Caco-2 (cell line): ENCODE results near the gene AP2S1. TPM values are rescaled to one million over a fixed set of nuclear protein-coding genes. Genes with fewer than 3 reads are reported as not detected.

Experiments
- BruUV-seq: library from RNA; stranded (reverse); fragments of 400-500 nt; replicated peaks from 2 replicates; lab custom pipeline; 2021; lab: Mats Ljungman, UMichigan
- CTCF ChIA-PET: fragments of 300-600 bp; sonication (Branson Sonifier 250); formaldehyde crosslinking; loops from one replicate; lab custom pipeline; 2022; ENCODE audit warnings: antibody characterized with exemption; lab: Charles Lee
- POLR2A ChIA-PET: fragments of 300-600 bp; sonication (Branson Sonifier 250); formaldehyde crosslinking; loops from one replicate; lab custom pipeline; 2022; ENCODE audit warnings: antibody characterized with exemption; lab: Charles Lee
- DNase-seq, 2 experiments: peaks; one replicate each; pipeline versions ENCODE4 v3.0.0 to v3.0.0-alpha.2; 2020 to 2022
- H3K27me3 ChIP-seq: replicated peaks from 2 replicates; pipeline ENCODE4 v1.6.0; 2011; ENCODE audit warnings: low read length; ENCODE audit not compliant: control insufficient read depth, insufficient read depth
- H3K36me3 ChIP-seq: 2 replicates; pipeline ENCODE4 v1.5.1; 2011; ENCODE audit warnings: low read length; ENCODE audit not compliant: control insufficient read depth, insufficient read depth
- H3K4me1 ChIP-seq: fragments of 250-450 bp; sonication (Bioruptor Pico); 2 replicates; pipeline ENCODE4 v1.5.1; 2020; ENCODE audit warnings: mild to moderate bottlenecking
- H3K4me3 ChIP-seq: 2 replicates; pipeline ENCODE4 v1.5.1; 2011; ENCODE audit warnings: low read depth, mild to moderate bottlenecking, control low read depth, low read length
- H3K9me3 ChIP-seq: fragments of 250-450 bp; sonication (Bioruptor Pico); 2 replicates; pipeline ENCODE4 v1.5.1; 2020; ENCODE audit warnings: mild to moderate bottlenecking, moderate library complexity
- H3K27ac Mint-ChIP-seq: one replicate; pipeline ENCODE4 v1.8.0; 2022; ENCODE audit warnings: mixed read lengths; ENCODE audit not compliant: unreplicated experiment
- H3K27me3 Mint-ChIP-seq: one replicate; pipeline ENCODE4 v1.8.0; 2022; ENCODE audit warnings: mixed read lengths; ENCODE audit not compliant: insufficient read depth, unreplicated experiment
- H3K36me3 Mint-ChIP-seq: one replicate; pipeline ENCODE4 v1.8.0; 2022; ENCODE audit warnings: mild to moderate bottlenecking, mixed read lengths; ENCODE audit not compliant: insufficient read depth, unreplicated experiment
- H3K4me1 Mint-ChIP-seq: one replicate; pipeline ENCODE4 v1.8.0; 2022; ENCODE audit warnings: low read depth, mixed read lengths; ENCODE audit not compliant: unreplicated experiment
- H3K4me3 Mint-ChIP-seq: one replicate; pipeline ENCODE4 v1.8.0; 2022; ENCODE audit warnings: mild to moderate bottlenecking, moderate library complexity, mixed read lengths; ENCODE audit not compliant: unreplicated experiment
- H3K9me3 Mint-ChIP-seq: one replicate; pipeline ENCODE4 v1.8.0; 2022; ENCODE audit warnings: mixed read lengths; ENCODE audit not compliant: unreplicated experiment
- CTCF ChIP-seq, 2 experiments: fragments of 200-600 bp in 1 of 2; IDR thresholded peaks; 1 replicate in 1 of 2; 2 replicates in 1 of 2; pipeline versions ENCODE4 v1.5.1 to v1.8.0; 2011 to 2022; ENCODE audit warnings: antibody characterized with exemption in 1 of 2, control low read depth in 1 of 2, inconsistent platforms in 1 of 2, low read depth in 1 of 2, low read length in 1 of 2, mild to moderate bottlenecking in 1 of 2, moderate library complexity in 1 of 2; ENCODE audit not compliant: insufficient read depth in 1 of 2, severe bottlenecking in 1 of 2, unreplicated experiment in 1 of 2
- intact Hi-C: fragments of 100-400 bp; cut with micrococcal nuclease; formaldehyde crosslinking; loops from one replicate; pipeline ENCODE4 v1.10.0; 2022; ENCODE audit not compliant: unreplicated experiment
- total RNA-seq: library from RNA; stranded (reverse); gene quantifications from 2 replicates; pipeline ENCODE4 v1.2.3, GENCODE V29; 2022

Gene AP2S1
- total RNA-seq, 1 experiment from 2014 or later, result 211 TPM

GRCh38 chr19:46898731-46899130, 48.1 kb upstream of the AP2S1 start:
- no peaks in the 10 kb centered on the region for H3K27me3 ChIP-seq
- CTCF ChIA-PET, result interaction anchor here (0.7 kb wide), 1 partner anchor 27 kb away, joined by 3 read pairs; no protein-coding TSS in a partner anchor
- no peaks in the 10 kb centered on the region for H3K9me3 ChIP-seq
- Mint-ChIP-seq H3K27ac (peak overlapping the region; percentile 5), H3K9me3 (no peaks in the 10 kb centered on the region), H3K4me1 (peaks cover 43% of the 10 kb centered on the region), H3K27me3 (no peaks in the 10 kb centered on the region), H3K4me3 (no peak overlapping the region), H3K36me3 (peaks cover 26% of the 10 kb centered on the region)
- no TSS peak for BruUV-seq
- H3K36me3 ChIP-seq, result no peaks in the 10 kb centered on the region; the same call in none of the 2 replicates
- H3K4me3 ChIP-seq, result no peak overlapping the region
- no peak for TF ChIP-seq CTCF (IDR thresholded peaks at IDR 0.05; ENCODE audit: insufficient read depth in 1 of 2, low read depth in 1 of 2, low read length in 1 of 2, severe bottlenecking in 1 of 2, unreplicated experiment in 1 of 2)
- peaks cover 38% of the 10 kb centered on the region for H3K4me1 ChIP-seq
- intact Hi-C loops, result no loop called here
- POLR2A ChIA-PET, result no interaction called here
- no peak for DNase-seq

GRCh38 chr19:46896076-46896794, 45.6 kb upstream of the AP2S1 start:
- ChIA-PET POLR2A (interaction anchor here (0.6 kb wide), 1 partner anchor 1114 kb away, joined by 9 read pairs; the partner anchor contains the start of gene DMPK), CTCF (no interaction called here)
- H3K27me3 ChIP-seq, result no peaks in the 10 kb centered on the region

More at GRCh38 chr19:46896076-46896794, 45.6 kb upstream of the AP2S1 start:
- H3K27ac Mint-ChIP-seq, result peak overlapping the region; percentile 0
- Histone ChIP-seq H3K4me1 (peaks cover 30% of the 10 kb centered on the region), H3K9me3 (no peaks in the 10 kb centered on the region), H3K36me3 (no peaks in the 10 kb centered on the region; the same call in none of the 2 replicates), H3K4me3 (no peak overlapping the region)
- no peaks in the 10 kb centered on the region for H3K9me3 Mint-ChIP-seq
- H3K36me3 Mint-ChIP-seq, result peaks cover 36% of the 10 kb centered on the region
- no TSS peak for BruUV-seq
- peaks cover 34% of the 10 kb centered on the region for H3K4me1 Mint-ChIP-seq
- no peak for TF ChIP-seq CTCF (IDR thresholded peaks at IDR 0.05; ENCODE audit: insufficient read depth in 1 of 2, low read depth in 1 of 2, low read length in 1 of 2, severe bottlenecking in 1 of 2, unreplicated experiment in 1 of 2)
- intact Hi-C loops, result no loop called here
- no peak for DNase-seq
- H3K4me3 Mint-ChIP-seq, result no peak overlapping the region
- H3K27me3 Mint-ChIP-seq, result no peaks in the 10 kb centered on the region
